Caco-2 (cell line): ENCODE results near the gene MIEN1. TPM values are rescaled to one million over a fixed set of nuclear protein-coding genes. Genes with fewer than 3 reads are reported as not detected.
A peak's percentile ranks its signal among the peaks of the same experiment; 100 is the strongest.

Experiments
- BruUV-seq: library from RNA; stranded (reverse); fragments of 400-500 nt; replicated peaks from 2 replicates; lab custom pipeline; 2021; lab: Mats Ljungman, UMichigan
- CTCF ChIA-PET: fragments of 300-600 bp; sonication (Branson Sonifier 250); formaldehyde crosslinking; loops from one replicate; lab custom pipeline; 2022; ENCODE audit warnings: antibody characterized with exemption; lab: Charles Lee
- POLR2A ChIA-PET: fragments of 300-600 bp; sonication (Branson Sonifier 250); formaldehyde crosslinking; loops from one replicate; lab custom pipeline; 2022; ENCODE audit warnings: antibody characterized with exemption; lab: Charles Lee
- DNase-seq, 2 experiments: peaks; one replicate each; pipeline versions ENCODE4 v3.0.0 to v3.0.0-alpha.2; 2020 to 2022
- H3K27me3 ChIP-seq: replicated peaks from 2 replicates; pipeline ENCODE4 v1.6.0; 2011; ENCODE audit warnings: low read length; ENCODE audit not compliant: control insufficient read depth, insufficient read depth
- H3K36me3 ChIP-seq: 2 replicates; pipeline ENCODE4 v1.5.1; 2011; ENCODE audit warnings: low read length; ENCODE audit not compliant: control insufficient read depth, insufficient read depth
- H3K4me1 ChIP-seq: fragments of 250-450 bp; sonication (Bioruptor Pico); 2 replicates; pipeline ENCODE4 v1.5.1; 2020; ENCODE audit warnings: mild to moderate bottlenecking
- H3K4me3 ChIP-seq: 2 replicates; pipeline ENCODE4 v1.5.1; 2011; ENCODE audit warnings: low read depth, mild to moderate bottlenecking, control low read depth, low read length
- H3K9me3 ChIP-seq: fragments of 250-450 bp; sonication (Bioruptor Pico); 2 replicates; pipeline ENCODE4 v1.5.1; 2020; ENCODE audit warnings: mild to moderate bottlenecking, moderate library complexity
- H3K27ac Mint-ChIP-seq: one replicate; pipeline ENCODE4 v1.8.0; 2022; ENCODE audit warnings: mixed read lengths; ENCODE audit not compliant: unreplicated experiment
- H3K27me3 Mint-ChIP-seq: one replicate; pipeline ENCODE4 v1.8.0; 2022; ENCODE audit warnings: mixed read lengths; ENCODE audit not compliant: insufficient read depth, unreplicated experiment
- H3K36me3 Mint-ChIP-seq: one replicate; pipeline ENCODE4 v1.8.0; 2022; ENCODE audit warnings: mild to moderate bottlenecking, mixed read lengths; ENCODE audit not compliant: insufficient read depth, unreplicated experiment
- H3K4me1 Mint-ChIP-seq: one replicate; pipeline ENCODE4 v1.8.0; 2022; ENCODE audit warnings: low read depth, mixed read lengths; ENCODE audit not compliant: unreplicated experiment
- H3K4me3 Mint-ChIP-seq: one replicate; pipeline ENCODE4 v1.8.0; 2022; ENCODE audit warnings: mild to moderate bottlenecking, moderate library complexity, mixed read lengths; ENCODE audit not compliant: unreplicated experiment
- H3K9me3 Mint-ChIP-seq: one replicate; pipeline ENCODE4 v1.8.0; 2022; ENCODE audit warnings: mixed read lengths; ENCODE audit not compliant: unreplicated experiment
- intact Hi-C: fragments of 100-400 bp; cut with micrococcal nuclease; formaldehyde crosslinking; loops from one replicate; pipeline ENCODE4 v1.10.0; 2022; ENCODE audit not compliant: unreplicated experiment
- total RNA-seq: library from RNA; stranded (reverse); gene quantifications from 2 replicates; pipeline ENCODE4 v1.2.3, GENCODE V29; 2022
- TF ChIP-seq, protein P1 (sequence below), 2 experiments: fragments of 200-600 bp in 1 of 2; IDR thresholded peaks; 1 replicate in 1 of 2; 2 replicates in 1 of 2; pipeline versions ENCODE4 v1.5.1 to v1.8.0; 2011 to 2022; ENCODE audit warnings: antibody characterized with exemption in 1 of 2, control low read depth in 1 of 2, inconsistent platforms in 1 of 2, low read depth in 1 of 2, low read length in 1 of 2, mild to moderate bottlenecking in 1 of 2, moderate library complexity in 1 of 2; ENCODE audit not compliant: insufficient read depth in 1 of 2, severe bottlenecking in 1 of 2, unreplicated experiment in 1 of 2

MIEN1 gene
- total RNA-seq, 1 experiment from 2014 or later, result 42.9 TPM

DNA sequence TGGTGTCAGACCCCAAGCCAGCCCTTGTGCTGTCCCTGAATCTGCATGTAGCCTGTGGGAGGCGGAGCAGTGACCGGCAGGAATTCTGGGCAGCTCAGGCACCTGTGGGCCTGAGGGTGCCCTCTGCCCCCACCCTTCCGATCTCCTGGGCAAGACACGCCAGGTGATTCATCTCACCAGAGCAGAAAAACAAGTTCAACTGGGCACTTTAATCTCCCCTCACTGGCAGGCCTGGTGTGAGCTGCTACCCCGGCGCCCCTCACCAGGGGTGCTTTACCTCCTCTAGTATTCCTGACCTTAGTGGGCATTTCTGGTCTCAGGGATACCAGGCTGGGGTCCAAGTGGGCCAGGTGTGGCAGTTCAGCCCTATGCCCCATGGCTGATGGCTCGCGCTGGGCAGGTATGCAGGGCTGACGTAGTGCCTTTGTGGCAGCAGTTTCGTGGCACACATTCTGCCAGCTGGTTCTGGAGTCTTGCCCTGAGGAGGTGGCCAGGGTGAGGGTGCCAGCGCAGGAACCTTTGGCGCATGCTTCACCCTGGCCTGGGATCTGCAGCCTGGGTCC lies 24.5 kb downstream of the MIEN1 start:
- TF ChIP-seq, protein P1, sequence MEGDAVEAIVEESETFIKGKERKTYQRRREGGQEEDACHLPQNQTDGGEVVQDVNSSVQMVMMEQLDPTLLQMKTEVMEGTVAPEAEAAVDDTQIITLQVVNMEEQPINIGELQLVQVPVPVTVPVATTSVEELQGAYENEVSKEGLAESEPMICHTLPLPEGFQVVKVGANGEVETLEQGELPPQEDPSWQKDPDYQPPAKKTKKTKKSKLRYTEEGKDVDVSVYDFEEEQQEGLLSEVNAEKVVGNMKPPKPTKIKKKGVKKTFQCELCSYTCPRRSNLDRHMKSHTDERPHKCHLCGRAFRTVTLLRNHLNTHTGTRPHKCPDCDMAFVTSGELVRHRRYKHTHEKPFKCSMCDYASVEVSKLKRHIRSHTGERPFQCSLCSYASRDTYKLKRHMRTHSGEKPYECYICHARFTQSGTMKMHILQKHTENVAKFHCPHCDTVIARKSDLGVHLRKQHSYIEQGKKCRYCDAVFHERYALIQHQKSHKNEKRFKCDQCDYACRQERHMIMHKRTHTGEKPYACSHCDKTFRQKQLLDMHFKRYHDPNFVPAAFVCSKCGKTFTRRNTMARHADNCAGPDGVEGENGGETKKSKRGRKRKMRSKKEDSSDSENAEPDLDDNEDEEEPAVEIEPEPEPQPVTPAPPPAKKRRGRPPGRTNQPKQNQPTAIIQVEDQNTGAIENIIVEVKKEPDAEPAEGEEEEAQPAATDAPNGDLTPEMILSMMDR (IDR thresholded peaks at IDR 0.05; ENCODE audit: insufficient read depth in 1 of 2, low read depth in 1 of 2, low read length in 1 of 2, severe bottlenecking in 1 of 2, unreplicated experiment in 1 of 2), result no peak
- CTCF ChIA-PET, result no interaction called here
- Mint-ChIP-seq H3K4me3 (no peak overlapping the region), H3K27me3 (no peaks in the 10 kb centered on the region), H3K36me3 (peaks cover 41% of the 10 kb centered on the region), H3K4me1 (peaks cover 17% of the 10 kb centered on the region), H3K9me3 (no peaks in the 10 kb centered on the region), H3K27ac (no peak overlapping the region)
- intact Hi-C loops, result no loop called here
- Histone ChIP-seq H3K36me3 (peaks cover 5% of the 10 kb centered on the region), H3K27me3 (no peaks in the 10 kb centered on the region), H3K4me3 (no peak overlapping the region), H3K9me3 (no peaks in the 10 kb centered on the region), H3K4me1 (peaks cover 38% of the 10 kb centered on the region)
- no TSS peak for BruUV-seq
- POLR2A ChIA-PET, result no interaction called here
- peak in 1 of 2 experiments; percentile 39 for DNase-seq

DNA sequence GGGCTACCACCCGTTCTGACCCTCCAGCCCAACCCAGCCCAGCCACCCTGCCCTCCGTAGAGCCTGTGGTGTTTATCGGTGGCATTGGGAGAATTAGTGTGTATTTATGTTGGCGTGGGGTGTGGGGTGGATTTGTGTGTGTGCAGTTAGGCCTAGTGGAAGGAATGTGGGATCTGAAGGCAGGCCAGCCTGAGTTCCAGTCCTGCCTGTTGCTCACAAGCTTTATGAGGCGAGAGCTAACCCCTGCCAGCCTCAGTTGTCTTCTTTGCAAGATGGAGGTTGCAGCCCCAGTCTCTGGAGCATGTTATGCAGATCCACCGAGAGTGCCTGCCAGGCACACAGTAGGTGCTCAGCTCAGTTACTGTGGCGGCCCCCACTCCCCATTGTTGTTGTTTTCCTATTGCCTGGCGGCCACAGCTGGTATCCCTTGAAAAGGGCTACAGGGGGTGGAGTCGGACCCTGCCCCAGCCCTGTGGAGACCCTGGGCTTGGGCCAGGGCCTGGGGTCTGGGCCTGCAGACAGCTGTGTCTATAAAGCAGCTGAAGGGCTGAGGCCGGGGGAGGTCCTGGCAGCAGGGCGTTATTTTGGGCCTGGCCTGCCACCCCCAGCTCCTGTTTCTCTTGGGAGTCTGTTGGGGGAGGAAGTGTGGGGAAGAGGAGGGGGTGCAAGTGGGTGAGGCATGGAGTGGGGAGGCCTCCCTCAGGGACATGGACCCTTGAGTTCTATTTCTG lies 25.3 kb downstream of the MIEN1 start:
- H3K36me3 Mint-ChIP-seq, result peaks cover 32% of the 10 kb centered on the region
- Histone ChIP-seq H3K4me1 (peaks cover 38% of the 10 kb centered on the region), H3K4me3 (no peak overlapping the region)

DNA sequence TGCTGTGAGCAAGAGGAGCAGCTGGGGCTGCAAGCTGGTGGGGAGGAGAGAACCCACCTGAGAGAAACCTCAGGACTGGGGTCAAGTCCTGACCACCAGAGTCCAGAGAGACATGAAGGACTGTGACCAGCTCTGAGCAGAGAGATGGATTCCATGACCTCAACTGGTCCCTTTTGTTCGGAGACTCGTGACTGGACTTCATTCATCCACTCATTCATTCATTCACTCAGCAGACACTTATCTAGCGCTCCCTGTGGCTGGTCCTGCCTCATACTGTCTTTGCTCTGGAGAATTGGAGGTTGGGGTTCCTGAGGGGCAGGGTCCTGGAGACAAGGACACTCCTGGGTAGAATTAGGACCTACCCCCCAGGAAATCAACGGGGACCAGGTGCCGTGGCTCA lies 26.4 kb downstream of the MIEN1 start:
- Mint-ChIP-seq H3K9me3 (no peaks in the 10 kb centered on the region), H3K4me1 (peaks cover 27% of the 10 kb centered on the region), H3K27me3 (no peaks in the 10 kb centered on the region), H3K4me3 (no peak overlapping the region), H3K36me3 (peaks cover 21% of the 10 kb centered on the region), H3K27ac (peak overlapping the region; percentile 76)
- no TSS peak for BruUV-seq
- TF ChIP-seq, protein P1 (IDR thresholded peaks at IDR 0.05; ENCODE audit: insufficient read depth in 1 of 2, low read depth in 1 of 2, low read length in 1 of 2, severe bottlenecking in 1 of 2, unreplicated experiment in 1 of 2), result no peak
- Histone ChIP-seq H3K27me3 (no peaks in the 10 kb centered on the region), H3K4me1 (peaks cover 46% of the 10 kb centered on the region), H3K9me3 (no peaks in the 10 kb centered on the region), H3K4me3 (no peak overlapping the region), H3K36me3 (peaks cover 1% of the 10 kb centered on the region; the same call in 1 of the 2 replicates)
- ChIA-PET POLR2A (interaction anchor here (0.6 kb wide), 1 partner anchor 26 kb away, joined by 11 read pairs; no protein-coding TSS in a partner anchor), CTCF (interaction anchor here (0.6 kb wide), 1 partner anchor 12 kb away, joined by 3 read pairs; no protein-coding TSS in a partner anchor)
- intact Hi-C loops, result no loop called here
- DNase-seq, result no peak

More for the DNA sequence above, 25.3 kb downstream of the MIEN1 start:
- peak overlapping the region; percentile 76 for H3K27ac Mint-ChIP-seq
- H3K4me1 Mint-ChIP-seq, result peaks cover 17% of the 10 kb centered on the region
- POLR2A ChIA-PET, result no interaction called here
- no peaks in the 10 kb centered on the region for H3K27me3 ChIP-seq
- DNase-seq, result no peak
- TF ChIP-seq, protein P1 (IDR thresholded peaks at IDR 0.05; ENCODE audit: insufficient read depth in 1 of 2, low read depth in 1 of 2, low read length in 1 of 2, severe bottlenecking in 1 of 2, unreplicated experiment in 1 of 2), result no peak
- no peaks in the 10 kb centered on the region for H3K9me3 ChIP-seq
- H3K4me3 Mint-ChIP-seq, result no peak overlapping the region
- no peaks in the 10 kb centered on the region for H3K27me3 Mint-ChIP-seq
- H3K36me3 ChIP-seq, result peaks cover 5% of the 10 kb centered on the region
- intact Hi-C loops, result no loop called here
- CTCF ChIA-PET, result interaction anchor here (0.9 to 1.1 kb wide), 3 partner anchors 10 to 24 kb away, joined by 3 to 6 read pairs (median 3); no protein-coding TSS in a partner anchor
- no peaks in the 10 kb centered on the region for H3K9me3 Mint-ChIP-seq
- no TSS peak for BruUV-seq
